Lower lobe of right lung (tissue), 2 donors: ENCODE measurements around the gene BMPR1A. TPM values are rescaled to one million over a fixed set of nuclear protein-coding genes. Genes with fewer than 3 reads are reported as not detected.

ENCODE experiments used
- ATAC-seq, 2 donors: fragments of 200-7000 bp; cut with Tn5 transposase; one replicate each; pipeline ENCODE4 v1.9.1; 2020 to 2022; ENCODE audit warnings: mild to moderate bottlenecking in 2 of 2, moderate library complexity in 2 of 2
- DNase-seq: peaks from one replicate; pipeline ENCODE4 v3.0.0-alpha.2; 2020
- H3K27ac ChIP-seq: fragments of 200-600 bp; one replicate; pipeline ENCODE4 v1.8.0; 2022
- H3K27me3 ChIP-seq: fragments of 200-600 bp; one replicate; pipeline ENCODE4 v1.8.0; 2022; ENCODE audit warnings: low read depth
- H3K36me3 ChIP-seq: fragments of 200-600 bp; one replicate; pipeline ENCODE4 v1.8.0; 2022; ENCODE audit warnings: mild to moderate bottlenecking
- H3K4me1 ChIP-seq: fragments of 200-600 bp; one replicate; pipeline ENCODE4 v1.8.0; 2022
- H3K4me3 ChIP-seq: fragments of 200-600 bp; one replicate; pipeline ENCODE4 v1.8.0; 2022; ENCODE audit warnings: mild to moderate bottlenecking
- H3K9me3 ChIP-seq: fragments of 200-600 bp; one replicate; pipeline ENCODE4 v1.8.0; 2022
- CTCF ChIP-seq: fragments of 200-600 bp; IDR thresholded peaks from one replicate; pipeline ENCODE4 v1.8.0; 2022; ENCODE audit warnings: antibody characterized with exemption, mild to moderate bottlenecking
- intact Hi-C: fragments of 100-400 bp; cut with DNase I; formaldehyde crosslinking; loops from one replicate; pipeline ENCODE4 v1.11.0; 2022
- total RNA-seq: library from RNA; stranded (reverse); fragmentation: NEBNext Ultra II Directional; extraction: Animal tissue kit (Norgen Biotek cat#: 25700); gene quantifications from one replicate; pipeline ENCODE4 v1.2.1, GENCODE V29; 2021
- donor health status: DM: no; HTN: yes; CAD: no; lungs with severe emphysema.

The BMPR1A gene
- total RNA-seq, 1 donor from 2014 or later, result 37.0 TPM

GRCh38 chr10:86753051-86753450, 3.4 kb upstream of the BMPR1A start:
- H3K4me1 ChIP-seq, result peaks cover 10% of the 10 kb centered on the region
- intact Hi-C loops, result no loop called here
- no peak overlapping the region for H3K27ac ChIP-seq
- H3K4me3 ChIP-seq, result no peak overlapping the region
- TF ChIP-seq CTCF, result no peak
- H3K27me3 ChIP-seq, result peaks cover 20% of the 10 kb centered on the region
- no peaks in the 10 kb centered on the region for H3K36me3 ChIP-seq
- ATAC-seq (no peak), DNase-seq (no peak)
- H3K9me3 ChIP-seq, result no peaks in the 10 kb centered on the region

GRCh38 chr10:86753638-86754434, 2.6 kb upstream of the BMPR1A start:
- ATAC-seq (no peak), DNase-seq (peak; percentile 57)
- intact Hi-C loops, result no loop called here
- peaks cover 7% of the 10 kb centered on the region for H3K4me1 ChIP-seq
- no peak overlapping the region for H3K27ac ChIP-seq
- peaks cover 22% of the 10 kb centered on the region for H3K27me3 ChIP-seq
- no peaks in the 10 kb centered on the region for H3K9me3 ChIP-seq
- H3K36me3 ChIP-seq, result no peaks in the 10 kb centered on the region
- TF ChIP-seq CTCF, result no peak
- no peak overlapping the region for H3K4me3 ChIP-seq

- Histone ChIP-seq H3K4me1 (peaks cover 7% of the 10 kb centered on the region), H3K36me3 (no peaks in the 10 kb centered on the region), H3K4me3 (peak overlapping the region; percentile 82), H3K27me3 (peaks cover 21% of the 10 kb centered on the region), H3K9me3 (no peaks in the 10 kb centered on the region), H3K27ac (peak overlapping the region; percentile 97)
- intact Hi-C loops, result no loop called here
- no peak for ATAC-seq
- DNase-seq, result no peak
- TF ChIP-seq CTCF, result no peak
Measured at GRCh38 chr10:86755454-86755739, 1.0 kb upstream of the BMPR1A start.

- intact Hi-C loops, result no loop called here
- Histone ChIP-seq H3K27ac (peak overlapping the region; percentile 97), H3K36me3 (no peaks in the 10 kb centered on the region), H3K9me3 (no peaks in the 10 kb centered on the region), H3K4me1 (peaks cover 7% of the 10 kb centered on the region), H3K4me3 (peak overlapping the region; percentile 82), H3K27me3 (peaks cover 21% of the 10 kb centered on the region)
- DNase-seq, result peak; percentile 89
- no peak for TF ChIP-seq CTCF
- ATAC-seq, result peak; percentile 95 to 97
Measured at GRCh38 chr10:86755740-86756510, 494 bp upstream of the BMPR1A start.

GRCh38 chr10:86757113-86757972, 924 bp downstream of the BMPR1A start:
- Histone ChIP-seq H3K36me3 (no peaks in the 10 kb centered on the region), H3K27me3 (peaks cover 21% of the 10 kb centered on the region), H3K4me1 (peaks cover 7% of the 10 kb centered on the region), H3K4me3 (peak overlapping the region; percentile 82), H3K9me3 (no peaks in the 10 kb centered on the region), H3K27ac (peak overlapping the region; percentile 97)
- intact Hi-C loops, result no loop called here
- no peak for ATAC-seq
- peak; percentile 23 for TF ChIP-seq CTCF
- DNase-seq, result peak; percentile 57
